K562 (cell line): ENCODE results near the gene SVIL.
"Not testable (repeated sequence)": the region's sequence is repeated elsewhere in the genome, so short reads cannot be mapped to it uniquely, and the experiment has no call there.

ENCODE experiments used
- NBN ChIP-seq: fragments of 450-650 bp; IDR thresholded peaks from 2 replicates; pipeline ENCODE4 v1.6.1; 2016; ENCODE audit warnings: low read depth, mild to moderate bottlenecking
- POLR2A ChIP-seq: fragments of 450-650 bp; conservative IDR thresholded peaks from 2 replicates; pipeline ENCODE4 v1.6.1; 2016
- RFX5 ChIP-seq: IDR thresholded peaks from 2 replicates; pipeline ENCODE4 v1.6.1; 2011; ENCODE audit warnings: low read depth, mild to moderate bottlenecking, improper control_type of control experiment, low read length
- ZNF695 ChIP-seq: fragments of 450-650 bp; formaldehyde crosslinking; IDR thresholded peaks from 2 replicates; pipeline ENCODE4 v1.4.0; 2020; ENCODE audit warnings: mild to moderate bottlenecking, moderate library complexity

DNA sequence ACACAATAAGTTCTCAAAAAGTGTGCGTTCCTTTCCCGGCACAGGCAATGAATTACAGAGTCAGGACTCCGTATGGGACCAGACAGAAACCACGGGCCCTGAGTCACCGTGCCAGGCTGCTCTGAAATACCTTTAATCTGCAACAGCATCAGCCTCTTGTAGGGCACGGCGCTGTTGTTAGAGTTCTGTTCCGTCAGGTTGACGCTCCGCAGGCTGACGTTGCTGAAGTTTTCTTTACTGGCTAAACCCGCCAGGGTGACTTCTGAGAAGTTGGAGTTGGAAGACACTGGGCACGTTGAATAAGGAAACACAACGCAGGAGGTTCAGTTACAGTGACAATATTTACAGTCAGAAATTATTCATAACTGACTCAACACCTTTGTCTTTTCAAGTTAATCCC lies 146.3 kb downstream of the SVIL start:
- not testable (repeated sequence) for TF ChIP-seq POLR2A; RFX5; NBN; ZNF695 (CRISPR knock-in tag)
